Measurements from ENCODE around the gene MICAL2. TPM values are rescaled to one million over a fixed set of nuclear protein-coding genes. Genes with fewer than 3 reads are reported as not detected.

MICAL2 gene
- total and polyA plus RNA-seq, 2 of the 8 experiments (the other 6 are each of a cell fraction or from before 2014, with no cell fraction given) = 1.3 to 4.1 TPM

GRCh38 chr11:12237381-12237784, 127.0 kb downstream of the MICAL2 start (continued):
- TF ChIP-seq CHD7 (IDR thresholded peaks at IDR 0.05; ENCODE audit: insufficient replicate concordance, low read length) (no peak), MAFK (IDR thresholded peaks at IDR 0.05; ENCODE audit: low read depth, low read length) (no peak), SIRT6 (IDR thresholded peaks at IDR 0.05; ENCODE audit: low read length) (no peak), RXRA (IDR thresholded peaks at IDR 0.05; ENCODE audit: insufficient read depth, low read depth, low read length) (no peak), RFX5 (IDR thresholded peaks at IDR 0.05; ENCODE audit: borderline replicate concordance, low read depth, low read length) (no peak), SP4 (IDR thresholded peaks at IDR 0.05; ENCODE audit: low read length) (no peak)

All from H1 (cell line).